T-cell (primary cell): ENCODE measurements around the gene ZDHHC6. TPM values are rescaled to one million over a fixed set of nuclear protein-coding genes. Genes with fewer than 3 reads are reported as not detected.
"Not testable (repeated sequence)": the region's sequence is repeated elsewhere in the genome, so short reads cannot be mapped to it uniquely, and the experiment has no call there.

ENCODE experiments used
- ATAC-seq, 4 experiments: fragments of 200-7000 bp in 3 of 4; fragments of 150-1000 bp in 1 of 4; cut with Tn5 transposase; replicated peaks in 1 of 4; 1 replicate in 3 of 4; 2 replicates in 1 of 4; pipeline ENCODE4 v1.10.0; 2021; ENCODE audit warnings: moderate library complexity in 3 of 4, mild to moderate bottlenecking in 2 of 4, moderate number of reproducible peaks in 1 of 4
- CTCF ChIA-PET, 2 donors: fragments of 300-600 bp; sonication (Branson Sonifier 250); formaldehyde crosslinking; loops; one replicate each; lab custom pipeline; 2022; ENCODE audit warnings: antibody characterized with exemption in 2 of 2; lab: Charles Lee
- POLR2A ChIA-PET, 2 donors: fragments of 300-600 bp; sonication (Branson Sonifier 250); formaldehyde crosslinking; loops; one replicate each; lab custom pipeline; 2022; ENCODE audit warnings: antibody characterized with exemption in 2 of 2; lab: Charles Lee
- DNase-seq, 35 experiments: peaks; one replicate each; pipeline versions ENCODE4 v3.0.0 to v3.0.0-alpha.2; 2013 to 2023
- H3K27ac ChIP-seq: one replicate; pipeline ENCODE4 v1.5.1; 2013; ENCODE audit warnings: low read length
- H3K27me3 ChIP-seq, 2 experiments: replicated peaks in 1 of 2; 1 replicate in 1 of 2; 2 replicates in 1 of 2; pipeline versions ENCODE4 v1.6.1 to v1.7.0; 2013; ENCODE audit warnings: low read length in 1 of 2, mixed read lengths in 1 of 2; ENCODE audit not compliant: control insufficient read depth in 2 of 2, insufficient read depth in 2 of 2; ENCODE audit errors: extremely low read depth in 1 of 2
- H3K36me3 ChIP-seq, 2 donors: 1 replicate in 1 of 2; 2 replicates in 1 of 2; pipeline versions ENCODE4 v1.6.1 to v1.7.0; 2013; ENCODE audit warnings: low read length in 1 of 2; ENCODE audit not compliant: control insufficient read depth in 2 of 2, insufficient read depth in 1 of 2; ENCODE audit errors: extremely low read depth in 1 of 2
- H3K4me1 ChIP-seq, 2 experiments: 1 replicate in 1 of 2; 2 replicates in 1 of 2; pipeline versions ENCODE4 v1.6.1 to v1.7.0; 2013; ENCODE audit warnings: low read length in 2 of 2, mixed read lengths in 1 of 2; ENCODE audit not compliant: insufficient read depth in 2 of 2, control insufficient read depth in 1 of 2; ENCODE audit errors: extremely low read depth in 1 of 2
- H3K4me3 ChIP-seq, 2 donors: 1 replicate in 1 of 2; 2 replicates in 1 of 2; pipeline versions ENCODE4 v1.5.1 to v1.7.0; 2013; ENCODE audit warnings: mild to moderate bottlenecking in 2 of 2, low read length in 1 of 2, moderate library complexity in 1 of 2; ENCODE audit not compliant: control insufficient read depth in 1 of 2; ENCODE audit errors: extremely low read depth in 1 of 2
- H3K9me3 ChIP-seq: 2 replicates; pipeline ENCODE4 v1.7.0; 2013
- H3K27ac Mint-ChIP-seq, 2 donors: one replicate each; pipeline ENCODE4 v1.8.0; 2020 to 2021; ENCODE audit warnings: mild to moderate bottlenecking in 2 of 2, mixed read lengths in 2 of 2
- H3K27me3 Mint-ChIP-seq, 2 donors: one replicate each; pipeline ENCODE4 v1.8.0; 2021 to 2022; ENCODE audit warnings: mixed read lengths in 2 of 2
- H3K36me3 Mint-ChIP-seq: one replicate; pipeline ENCODE4 v1.8.0; 2021; ENCODE audit warnings: mixed read lengths
- H3K4me1 Mint-ChIP-seq, 3 donors: one replicate each; pipeline ENCODE4 v1.8.0; 2020 to 2022; ENCODE audit warnings: mixed read lengths in 3 of 3, mild to moderate bottlenecking in 1 of 3
- H3K4me3 Mint-ChIP-seq, 3 donors: one replicate each; pipeline ENCODE4 v1.8.0; 2020 to 2022; ENCODE audit warnings: mild to moderate bottlenecking in 3 of 3, mixed read lengths in 3 of 3, moderate library complexity in 3 of 3
- H3K9me3 Mint-ChIP-seq, 3 donors: one replicate each; pipeline ENCODE4 v1.8.0; 2020 to 2022; ENCODE audit warnings: mixed read lengths in 3 of 3
- WGBS: methylation state at CpG from one replicate; pipeline ENCODE4 v1.1.5; 2013; ENCODE audit warnings: missing lambda C conversion rate; ENCODE audit not compliant: insufficient coverage; 5-methylcytosine and 5-hydroxymethylcytosine counted together
- total RNA-seq, 35 experiments: library from RNA in 6 of 35; stranded (reverse) in 6 of 35; fragments of 120-200 nt in 1 of 35; gene quantifications; one replicate each; pipeline versions ENCODE4 v1.2.1 to v1.2.4 and lab custom pipeline; 2013 to 2026

Gene ZDHHC6
- total RNA-seq, 5 donors from 2014 or later (not counting 1 experiment from before 2014, with no cell fraction given) = 39.4 to 51.4 (median 45.9) TPM

DNA sequence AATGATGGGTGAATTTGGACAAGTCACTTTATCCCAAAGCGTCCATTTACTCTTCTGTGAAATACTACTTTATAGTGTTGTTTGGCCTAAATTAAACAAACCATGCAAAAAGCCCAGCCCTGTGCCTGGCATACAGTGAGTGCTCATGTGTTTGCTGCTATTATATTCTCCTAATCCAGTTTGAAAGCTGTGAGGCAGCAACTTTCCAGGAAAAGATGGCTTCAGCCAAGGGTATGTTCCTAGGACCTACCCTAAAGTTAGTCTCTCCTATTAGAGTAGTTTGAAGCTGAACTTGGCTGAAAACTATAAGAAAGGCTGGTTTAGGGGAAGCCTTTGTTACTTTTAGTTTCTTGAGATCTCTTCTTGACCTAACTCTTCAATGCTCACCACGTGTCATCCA, 52.9 kb downstream of the ZDHHC6 start:
- Histone ChIP-seq H3K4me1 (peaks cover 0 to 13% of the 10 kb centered on the region in 2 experiments), H3K27me3 (no peaks in the 10 kb centered on the region), H3K27ac (no peak overlapping the region), H3K9me3 (no peaks in the 10 kb centered on the region), H3K36me3 (peaks cover 3 to 36% of the 10 kb centered on the region in 2 donors), H3K4me3 (no peak overlapping the region)
- Mint-ChIP-seq H3K27ac (peak overlapping the region in 1 of 2 donors; percentile 64), H3K36me3 (peaks cover 16% of the 10 kb centered on the region), H3K4me3 (no peak overlapping the region), H3K4me1 (peaks cover 28 to 39% (median 29%) of the 10 kb centered on the region in 3 donors), H3K27me3 (no peaks in the 10 kb centered on the region), H3K9me3 (no peaks in the 10 kb centered on the region)
- POLR2A ChIA-PET = no interaction called here
- DNase-seq (no peak), ATAC-seq (no peak)
- no CpG with 5 or more reads among the region's 2 CpGs for WGBS
- CTCF ChIA-PET = no interaction called here

- H3K27ac ChIP-seq = no peak overlapping the region
- H3K27me3 Mint-ChIP-seq = no peaks in the 10 kb centered on the region
- ATAC-seq = no peak
- no peaks in the 10 kb centered on the region for H3K27me3 ChIP-seq
- no peak overlapping the region for H3K4me3 Mint-ChIP-seq
- H3K9me3 ChIP-seq = no peaks in the 10 kb centered on the region
- ChIA-PET POLR2A (no interaction called here), CTCF (no interaction called here)
- no peaks in the 10 kb centered on the region for H3K9me3 Mint-ChIP-seq
- H3K36me3 ChIP-seq = peaks cover 3 to 32% of the 10 kb centered on the region in 2 donors
- no peak overlapping the region for H3K4me3 ChIP-seq
- H3K36me3 Mint-ChIP-seq = peaks cover 13% of the 10 kb centered on the region
- WGBS = no CpG with 5 or more reads among the region's 1 CpG
- no peak for DNase-seq
- H3K4me1 ChIP-seq = peaks cover 0 to 13% of the 10 kb centered on the region in 2 experiments
- H3K4me1 Mint-ChIP-seq = peaks cover 33 to 43% (median 34%) of the 10 kb centered on the region in 3 donors
- H3K27ac Mint-ChIP-seq = peak overlapping the region in 1 of 2 donors; percentile 25
Observed at GRCh38 chr10:112393341-112393740, 53.4 kb downstream of the ZDHHC6 start.

- no peak overlapping the region for H3K4me3 ChIP-seq
- H3K9me3 ChIP-seq = no peaks in the 10 kb centered on the region
- peaks cover 61 to 72% (median 63%) of the 10 kb centered on the region in 3 donors for H3K4me1 Mint-ChIP-seq
- peaks cover 13% of the 10 kb centered on the region for H3K36me3 Mint-ChIP-seq
- no peak for ATAC-seq
- no peak for DNase-seq
- no CpG with 5 or more reads among the region's 3 CpGs for WGBS
- POLR2A ChIA-PET = interaction anchor here in 1 of 2 donors (0.9 kb wide), 1 partner anchor 56 kb away, joined by 4 read pairs; the partner anchor contains the start of genes VTI1A and ZDHHC6
- CTCF ChIA-PET = interaction anchor here in 1 of 2 donors (1.2 kb wide), 1 partner anchor 15 kb away, joined by 5 read pairs; no protein-coding TSS in a partner anchor
- no peaks in the 10 kb centered on the region for H3K9me3 Mint-ChIP-seq
- H3K27ac ChIP-seq = peak overlapping the region; percentile 89
- H3K36me3 ChIP-seq = peaks cover 0 to 6% of the 10 kb centered on the region in 2 donors
- peaks cover 0 to 13% of the 10 kb centered on the region in 2 experiments for H3K4me1 ChIP-seq
- peak overlapping the region in 1 of 2 donors; percentile 29 for H3K27ac Mint-ChIP-seq
- H3K27me3 Mint-ChIP-seq = no peaks in the 10 kb centered on the region
- no peak overlapping the region for H3K4me3 Mint-ChIP-seq
- no peaks in the 10 kb centered on the region for H3K27me3 ChIP-seq
Observed at GRCh38 chr10:112390125-112390703, 56.5 kb downstream of the ZDHHC6 start.

- CTCF ChIA-PET = interaction anchor here in 1 of 2 donors (1.2 kb wide), 1 partner anchor 14 kb away, joined by 5 read pairs; no protein-coding TSS in a partner anchor
- POLR2A ChIA-PET = interaction anchor here in 1 of 2 donors (0.9 kb wide), 1 partner anchor 57 kb away, joined by 4 read pairs; the partner anchor contains the start of genes VTI1A and ZDHHC6
- Histone ChIP-seq H3K9me3 (no peaks in the 10 kb centered on the region), H3K27ac (peak overlapping the region; percentile 89), H3K4me1 (peaks cover 0 to 13% of the 10 kb centered on the region in 2 experiments), H3K36me3 (no peaks in the 10 kb centered on the region), H3K4me3 (no peak overlapping the region), H3K27me3 (no peaks in the 10 kb centered on the region)
- WGBS = no CpG with 5 or more reads among the region's 6 CpGs
- peak; percentile 84 to 94 (median 88) for ATAC-seq
- Mint-ChIP-seq H3K9me3 (no peaks in the 10 kb centered on the region), H3K27ac (peak overlapping the region; percentile 65 to 81), H3K4me3 (peak overlapping the region in 2 of 3 donors; percentile 4 to 31), H3K36me3 (peaks cover 15% of the 10 kb centered on the region), H3K4me1 (peaks cover 68 to 80% (median 71%) of the 10 kb centered on the region in 3 donors), H3K27me3 (no peaks in the 10 kb centered on the region)
- peak in 20 of 35 experiments; percentile 20 to 75 (median 36) for DNase-seq
Observed at GRCh38 chr10:112389271-112389822, 57.4 kb downstream of the ZDHHC6 start.

DNA sequence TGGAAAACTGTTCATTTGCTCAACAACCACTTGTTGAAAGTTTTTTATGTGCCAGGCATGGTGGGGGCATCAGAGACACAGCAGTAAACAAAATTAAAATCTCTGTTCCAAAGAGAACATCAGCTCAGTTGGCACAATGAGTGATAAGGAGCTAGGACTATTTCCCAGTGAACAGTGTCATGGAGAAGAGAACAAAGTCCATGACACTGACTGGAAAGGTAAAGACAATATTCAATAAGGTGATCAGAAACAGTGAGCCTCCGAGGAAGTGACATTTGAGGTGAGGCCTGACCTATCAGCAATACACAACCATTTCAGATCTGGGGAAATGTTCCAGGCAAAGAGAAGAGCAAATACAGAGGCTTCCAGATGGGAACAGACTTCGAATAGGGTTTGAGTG, 58.2 kb downstream of the ZDHHC6 start:
- DNase-seq (no peak), ATAC-seq (no peak)
- POLR2A ChIA-PET = interaction anchor here in 1 of 2 donors (0.6 kb wide), 1 partner anchor 60 kb away, joined by 4 read pairs; no protein-coding TSS in a partner anchor
- H3K36me3 Mint-ChIP-seq = peaks cover 15% of the 10 kb centered on the region
- H3K4me3 Mint-ChIP-seq = no peak overlapping the region
- Histone ChIP-seq H3K27ac (peak overlapping the region; percentile 89), H3K4me1 (peaks cover 0 to 13% of the 10 kb centered on the region in 2 experiments), H3K27me3 (no peaks in the 10 kb centered on the region), H3K4me3 (no peak overlapping the region), H3K36me3 (no peaks in the 10 kb centered on the region), H3K9me3 (no peaks in the 10 kb centered on the region)
- H3K4me1 Mint-ChIP-seq = peaks cover 70 to 81% (median 75%) of the 10 kb centered on the region in 3 donors
- CTCF ChIA-PET = no interaction called here
- no peaks in the 10 kb centered on the region for H3K9me3 Mint-ChIP-seq
- no CpG with 5 or more reads among the region's 2 CpGs for WGBS
- H3K27ac Mint-ChIP-seq = peak overlapping the region; percentile 67 to 81
- H3K27me3 Mint-ChIP-seq = no peaks in the 10 kb centered on the region

DNA sequence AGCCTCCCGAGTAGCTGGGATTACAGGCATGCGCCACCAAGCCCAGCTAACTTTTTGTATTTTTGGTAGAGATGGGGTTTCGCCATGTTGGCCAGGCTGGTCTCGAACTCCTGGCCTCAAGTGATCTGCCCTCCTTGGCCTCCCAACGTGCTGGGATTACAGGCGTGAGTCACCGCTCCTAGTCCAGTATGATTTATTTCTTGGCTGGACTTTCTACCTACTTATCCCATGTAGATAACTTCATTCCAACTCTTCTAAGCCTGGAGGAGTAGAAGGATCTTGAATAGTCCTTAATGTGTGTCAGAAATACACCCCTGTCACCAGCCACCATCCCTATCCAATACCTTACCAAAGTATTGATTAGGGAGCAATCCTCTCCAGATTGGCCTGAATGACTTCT, 58.7 kb downstream of the ZDHHC6 start:
- H3K36me3 ChIP-seq, H3K9me3 ChIP-seq, H3K27me3 ChIP-seq, H3K4me3 Mint-ChIP-seq, ATAC-seq, CTCF ChIA-PET, H3K9me3 Mint-ChIP-seq, H3K4me3 ChIP-seq, DNase-seq, H3K27me3 Mint-ChIP-seq: not testable (repeated sequence)
- peak overlapping the region; percentile 89 for H3K27ac ChIP-seq
- peaks cover 0 to 13% of the 10 kb centered on the region in 2 experiments for H3K4me1 ChIP-seq
- Mint-ChIP-seq H3K36me3 (peaks cover 15% of the 10 kb centered on the region), H3K4me1 (peaks cover 69 to 80% (median 79%) of the 10 kb centered on the region in 3 donors), H3K27ac (peak overlapping the region; percentile 67 to 81)
- 100% methylated on average over 1 of the region's 7 CpGs for WGBS
- POLR2A ChIA-PET = interaction anchor here in 1 of 2 donors (0.6 kb wide), 1 partner anchor 60 kb away, joined by 4 read pairs; no protein-coding TSS in a partner anchor
